Lower leg skin (tissue), 3 donors: ENCODE data around the gene PAFAH1B1.

ENCODE experiments used
- CTCF ChIP-seq, 3 donors: fragments of 450-650 bp; IDR thresholded peaks; one replicate each; pipeline ENCODE4 v1.5.1; 2016; ENCODE audit warnings: antibody characterized with exemption in 3 of 3, mild to moderate bottlenecking in 3 of 3, moderate library complexity in 2 of 3
- POLR2A ChIP-seq, 2 donors: fragments of 450-650 bp; IDR thresholded peaks; one replicate each; pipeline ENCODE4 v1.6.1; 2016 to 2017; ENCODE audit warnings: antibody characterized with exemption in 2 of 2, mild to moderate bottlenecking in 1 of 2, moderate library complexity in 1 of 2

DNA sequence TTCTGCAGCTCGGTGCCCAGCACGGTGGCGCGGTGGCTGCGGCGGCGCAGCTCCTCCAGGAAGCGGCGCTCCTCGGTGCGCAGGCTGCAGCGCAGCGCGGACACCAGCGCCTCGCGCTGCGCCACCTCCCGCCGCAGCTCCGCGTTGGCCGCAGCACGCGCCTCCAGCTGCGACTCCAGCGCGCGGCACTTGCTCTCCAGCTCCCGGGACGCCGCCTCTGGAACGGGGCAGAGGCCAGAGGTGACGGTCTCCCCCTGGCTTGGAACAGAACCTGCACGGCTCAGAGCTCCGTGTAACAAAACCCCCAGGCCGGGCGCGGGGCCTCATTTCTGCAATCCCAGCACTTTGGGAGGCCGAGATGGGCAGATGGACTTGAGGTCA lies 131.3 kb downstream of the PAFAH1B1 start:
- TF ChIP-seq POLR2A (IDR thresholded peaks at IDR 0.05) (no peak), CTCF (IDR thresholded peaks at IDR 0.05) (no peak)
